WTC11 (cell line): ENCODE measurements around the gene GRK1.

ENCODE experiments used
- CREB1 ChIP-seq: sonication (generic); formaldehyde crosslinking; IDR thresholded peaks from 2 replicates; pipeline ENCODE4 v1.8.0; 2023; ENCODE audit warnings: mild to moderate bottlenecking, missing genetic modification reagents
- CTCF ChIP-seq: fragments of 200-600 bp; IDR thresholded peaks from 2 replicates; pipeline ENCODE4 v1.8.0; 2022; ENCODE audit warnings: antibody characterized with exemption
- HMGXB4 ChIP-seq: sonication (generic); formaldehyde crosslinking; IDR thresholded peaks from 2 replicates; pipeline ENCODE4 v1.8.1; 2023; ENCODE audit warnings: mild to moderate bottlenecking, moderate library complexity, missing genetic modification reagents
- JUN ChIP-seq: sonication (generic); formaldehyde crosslinking; IDR thresholded peaks from 2 replicates; pipeline ENCODE4 v1.8.0; 2023; ENCODE audit warnings: mild to moderate bottlenecking, missing genetic modification reagents
- MAX ChIP-seq: sonication (generic); formaldehyde crosslinking; IDR thresholded peaks from 2 replicates; pipeline ENCODE4 v1.8.0; 2022; ENCODE audit warnings: mild to moderate bottlenecking, missing genetic modification reagents
- MYBL2 ChIP-seq: sonication (generic); formaldehyde crosslinking; IDR thresholded peaks from 2 replicates; pipeline ENCODE4 v1.8.1; 2023; ENCODE audit warnings: mild to moderate bottlenecking, moderate library complexity, missing genetic modification reagents
- TP53 ChIP-seq: sonication (generic); formaldehyde crosslinking; IDR thresholded peaks from 2 replicates; pipeline ENCODE4 v1.8.1; 2023; ENCODE audit warnings: mild to moderate bottlenecking, missing genetic modification reagents
- USF1 ChIP-seq: sonication (generic); formaldehyde crosslinking; IDR thresholded peaks from 2 replicates; pipeline ENCODE4 v1.8.0; 2022; ENCODE audit warnings: mild to moderate bottlenecking, missing genetic modification reagents
- TF ChIP-seq, protein P1 (sequence below): sonication (generic); formaldehyde crosslinking; conservative IDR thresholded peaks from 2 replicates; pipeline ENCODE4 v1.8.1; 2022; ENCODE audit warnings: mild to moderate bottlenecking, missing genetic modification reagents
- TF ChIP-seq, protein P2 (sequence below): sonication (generic); formaldehyde crosslinking; IDR thresholded peaks from 2 replicates; pipeline ENCODE4 v1.8.1; 2023; ENCODE audit warnings: mild to moderate bottlenecking, missing genetic modification reagents
- TF ChIP-seq, protein P3 (sequence below): sonication (generic); formaldehyde crosslinking; IDR thresholded peaks from 2 replicates; pipeline ENCODE4 v1.8.1; 2023; ENCODE audit warnings: mild to moderate bottlenecking, missing genetic modification reagents, borderline replicate concordance
- TF ChIP-seq, protein P4 (sequence below): sonication (generic); formaldehyde crosslinking; IDR thresholded peaks from 2 replicates; pipeline ENCODE4 v1.8.1; 2022; ENCODE audit warnings: mild to moderate bottlenecking, moderate library complexity, missing genetic modification reagents

DNA sequence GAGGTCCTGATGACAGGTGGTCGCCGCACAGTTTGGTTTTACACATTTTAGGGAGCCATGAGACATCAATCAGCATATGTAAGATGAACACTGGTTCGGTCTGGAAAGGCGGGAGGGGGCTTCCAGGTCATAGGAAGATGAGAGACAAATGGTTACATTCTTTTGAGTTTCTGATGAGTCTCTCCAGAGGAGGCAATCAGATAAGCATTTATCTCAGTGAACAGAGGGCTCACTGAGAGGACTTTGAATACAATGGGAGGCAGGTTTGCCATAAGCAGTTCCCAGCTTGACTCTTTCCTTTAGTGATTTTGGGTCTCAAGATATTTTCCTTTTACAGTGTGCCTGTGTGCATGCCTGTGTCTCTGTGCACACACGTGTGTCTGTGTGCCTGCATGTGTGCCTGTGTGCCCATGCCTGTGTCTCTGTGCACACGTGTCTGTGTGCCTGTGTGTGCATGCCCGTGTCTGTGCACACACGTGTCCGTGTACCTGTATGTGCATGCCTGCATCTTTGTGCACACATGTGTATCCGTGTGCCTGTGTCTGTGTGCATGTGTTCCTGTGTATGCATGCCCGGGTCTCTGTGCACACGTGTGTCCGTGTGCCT is 56.5 kb downstream of the GRK1 start:
- TF ChIP-seq CTCF, result no peak
- TF ChIP-seq USF1 (CRISPR knock-in tag), result no peak
- TF ChIP-seq, protein P1, sequence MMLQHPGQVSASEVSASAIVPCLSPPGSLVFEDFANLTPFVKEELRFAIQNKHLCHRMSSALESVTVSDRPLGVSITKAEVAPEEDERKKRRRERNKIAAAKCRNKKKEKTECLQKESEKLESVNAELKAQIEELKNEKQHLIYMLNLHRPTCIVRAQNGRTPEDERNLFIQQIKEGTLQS (CRISPR knock-in tag), result no peak
- no peak for TF ChIP-seq MYBL2 (CRISPR knock-in tag)
- no peak for TF ChIP-seq HMGXB4 (CRISPR knock-in tag)
- TF ChIP-seq, protein P2, sequence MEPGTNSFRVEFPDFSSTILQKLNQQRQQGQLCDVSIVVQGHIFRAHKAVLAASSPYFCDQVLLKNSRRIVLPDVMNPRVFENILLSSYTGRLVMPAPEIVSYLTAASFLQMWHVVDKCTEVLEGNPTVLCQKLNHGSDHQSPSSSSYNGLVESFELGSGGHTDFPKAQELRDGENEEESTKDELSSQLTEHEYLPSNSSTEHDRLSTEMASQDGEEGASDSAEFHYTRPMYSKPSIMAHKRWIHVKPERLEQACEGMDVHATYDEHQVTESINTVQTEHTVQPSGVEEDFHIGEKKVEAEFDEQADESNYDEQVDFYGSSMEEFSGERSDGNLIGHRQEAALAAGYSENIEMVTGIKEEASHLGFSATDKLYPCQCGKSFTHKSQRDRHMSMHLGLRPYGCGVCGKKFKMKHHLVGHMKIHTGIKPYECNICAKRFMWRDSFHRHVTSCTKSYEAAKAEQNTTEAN (CRISPR knock-in tag), result no peak
- no peak for TF ChIP-seq CREB1 (CRISPR knock-in tag)
- TF ChIP-seq TP53 (CRISPR knock-in tag), result no peak
- TF ChIP-seq MAX (CRISPR knock-in tag), result no peak
- TF ChIP-seq, protein P3, sequence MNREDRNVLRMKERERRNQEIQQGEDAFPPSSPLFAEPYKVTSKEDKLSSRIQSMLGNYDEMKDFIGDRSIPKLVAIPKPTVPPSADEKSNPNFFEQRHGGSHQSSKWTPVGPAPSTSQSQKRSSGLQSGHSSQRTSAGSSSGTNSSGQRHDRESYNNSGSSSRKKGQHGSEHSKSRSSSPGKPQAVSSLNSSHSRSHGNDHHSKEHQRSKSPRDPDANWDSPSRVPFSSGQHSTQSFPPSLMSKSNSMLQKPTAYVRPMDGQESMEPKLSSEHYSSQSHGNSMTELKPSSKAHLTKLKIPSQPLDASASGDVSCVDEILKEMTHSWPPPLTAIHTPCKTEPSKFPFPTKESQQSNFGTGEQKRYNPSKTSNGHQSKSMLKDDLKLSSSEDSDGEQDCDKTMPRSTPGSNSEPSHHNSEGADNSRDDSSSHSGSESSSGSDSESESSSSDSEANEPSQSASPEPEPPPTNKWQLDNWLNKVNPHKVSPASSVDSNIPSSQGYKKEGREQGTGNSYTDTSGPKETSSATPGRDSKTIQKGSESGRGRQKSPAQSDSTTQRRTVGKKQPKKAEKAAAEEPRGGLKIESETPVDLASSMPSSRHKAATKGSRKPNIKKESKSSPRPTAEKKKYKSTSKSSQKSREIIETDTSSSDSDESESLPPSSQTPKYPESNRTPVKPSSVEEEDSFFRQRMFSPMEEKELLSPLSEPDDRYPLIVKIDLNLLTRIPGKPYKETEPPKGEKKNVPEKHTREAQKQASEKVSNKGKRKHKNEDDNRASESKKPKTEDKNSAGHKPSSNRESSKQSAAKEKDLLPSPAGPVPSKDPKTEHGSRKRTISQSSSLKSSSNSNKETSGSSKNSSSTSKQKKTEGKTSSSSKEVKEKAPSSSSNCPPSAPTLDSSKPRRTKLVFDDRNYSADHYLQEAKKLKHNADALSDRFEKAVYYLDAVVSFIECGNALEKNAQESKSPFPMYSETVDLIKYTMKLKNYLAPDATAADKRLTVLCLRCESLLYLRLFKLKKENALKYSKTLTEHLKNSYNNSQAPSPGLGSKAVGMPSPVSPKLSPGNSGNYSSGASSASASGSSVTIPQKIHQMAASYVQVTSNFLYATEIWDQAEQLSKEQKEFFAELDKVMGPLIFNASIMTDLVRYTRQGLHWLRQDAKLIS (CRISPR knock-in tag), result no peak
- TF ChIP-seq, protein P4, sequence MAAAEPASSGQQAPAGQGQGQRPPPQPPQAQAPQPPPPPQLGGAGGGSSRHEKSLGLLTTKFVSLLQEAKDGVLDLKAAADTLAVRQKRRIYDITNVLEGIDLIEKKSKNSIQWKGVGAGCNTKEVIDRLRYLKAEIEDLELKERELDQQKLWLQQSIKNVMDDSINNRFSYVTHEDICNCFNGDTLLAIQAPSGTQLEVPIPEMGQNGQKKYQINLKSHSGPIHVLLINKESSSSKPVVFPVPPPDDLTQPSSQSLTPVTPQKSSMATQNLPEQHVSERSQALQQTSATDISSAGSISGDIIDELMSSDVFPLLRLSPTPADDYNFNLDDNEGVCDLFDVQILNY (CRISPR knock-in tag), result no peak
- TF ChIP-seq JUN (CRISPR knock-in tag), result no peak
